ENCODE data around the gene LYPD6.

Gene LYPD6

DNA sequence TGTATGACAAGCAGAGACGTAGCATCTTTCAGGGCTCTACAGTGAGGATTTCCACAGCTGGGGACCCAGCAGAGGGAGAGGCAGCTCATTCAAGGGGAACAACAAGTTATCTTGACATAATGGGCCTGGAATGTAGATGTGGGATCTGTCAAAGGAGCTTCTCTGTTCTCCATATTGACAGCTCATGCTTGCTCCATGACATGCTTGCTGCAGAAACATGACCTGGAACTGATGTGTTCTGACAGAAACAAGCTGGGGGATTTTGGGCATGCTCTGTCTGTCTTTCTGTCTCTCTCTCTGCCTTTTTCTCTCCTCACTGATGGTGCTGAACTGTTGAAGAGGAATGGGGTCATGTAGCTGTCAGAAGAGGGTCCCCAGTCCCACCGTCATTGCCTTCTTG, 177.6 kb downstream of the LYPD6 start:
- no peak for DNase-seq

GRCh38 chr2:149513461-149513860, 183.1 kb downstream of the LYPD6 start:
- no peak for DNase-seq

Data from nucleus accumbens (tissue), 56 donors.